ENCODE results near the gene CORIN. TPM values are rescaled to one million over a fixed set of nuclear protein-coding genes. Genes with fewer than 3 reads are reported as not detected.

CORIN gene
- total and polyA plus RNA-seq, 8 donors = 0.05 to 1.1 (median 0.23) TPM; not detected in 1

- Histone ChIP-seq H3K4me1 (peaks cover 0 to 12% (median 5%) of the 10 kb centered on the region in 3 donors), H3K36me3 (no peaks in the 10 kb centered on the region), H3K27ac (no peak overlapping the region), H3K27me3 (no peaks in the 10 kb centered on the region), H3K4me3 (no peak overlapping the region), H3K9me3 (no peaks in the 10 kb centered on the region)
- FAIRE-seq (no peak), DNase-seq (no peak), ATAC-seq (no peak)
- intact Hi-C loops (cut with DNase I) = loop anchor here in 1 of 3 donors (10.0 kb wide), 1 partner anchor 132 kb away; the partner anchor contains the start of gene CORIN
- TF ChIP-seq CTCF (IDR thresholded peaks at IDR 0.05) = no peak
- 55 to 78% methylated on average over 5 of the region's 5 CpGs for WGBS, 2 donors
Observed at GRCh38 chr4:47703008-47703407, 134.9 kb downstream of the CORIN start.

- FAIRE-seq (no peak), ATAC-seq (no peak), DNase-seq (no peak)
- Histone ChIP-seq H3K27me3 (no peaks in the 10 kb centered on the region), H3K27ac (no peak overlapping the region), H3K4me1 (peaks cover 0 to 12% (median 5%) of the 10 kb centered on the region in 3 donors), H3K36me3 (no peaks in the 10 kb centered on the region), H3K4me3 (no peak overlapping the region), H3K9me3 (no peaks in the 10 kb centered on the region)
- TF ChIP-seq CTCF (IDR thresholded peaks at IDR 0.05) = no peak
- intact Hi-C loops (cut with DNase I) = loop anchor here in 1 of 3 donors (10.0 kb wide), 1 partner anchor 134 kb away; the partner anchor contains the start of gene CORIN
Observed at GRCh38 chr4:47701286-47701685, 136.6 kb downstream of the CORIN start.

GRCh38 chr4:47698837-47699236 is 139.0 kb downstream of the CORIN start:
- ATAC-seq (no peak), DNase-seq (no peak), FAIRE-seq (no peak)
- no peak for TF ChIP-seq CTCF (IDR thresholded peaks at IDR 0.05)
- Histone ChIP-seq H3K27me3 (no peaks in the 10 kb centered on the region), H3K9me3 (no peaks in the 10 kb centered on the region), H3K27ac (no peak overlapping the region), H3K36me3 (no peaks in the 10 kb centered on the region), H3K4me3 (no peak overlapping the region), H3K4me1 (no peaks in the 10 kb centered on the region)
- intact Hi-C loops (cut with DNase I) = no loop called here
- 63 to 74% methylated on average over 3 of the region's 3 CpGs for WGBS, 2 donors

- TF ChIP-seq CTCF (IDR thresholded peaks at IDR 0.05) = no peak
- no peak for DNase-seq
- no peak for FAIRE-seq
- Histone ChIP-seq H3K27me3 (no peaks in the 10 kb centered on the region), H3K9me3 (no peaks in the 10 kb centered on the region), H3K4me3 (no peak overlapping the region), H3K36me3 (no peaks in the 10 kb centered on the region), H3K27ac (no peak overlapping the region), H3K4me1 (no peaks in the 10 kb centered on the region)
- 87 to 90% methylated on average over 6 of the region's 6 CpGs for WGBS, 2 donors
- no peak for ATAC-seq
- intact Hi-C loops (cut with DNase I) = no loop called here
Observed at GRCh38 chr4:47696823-47697222, 141.0 kb downstream of the CORIN start.

DNA sequence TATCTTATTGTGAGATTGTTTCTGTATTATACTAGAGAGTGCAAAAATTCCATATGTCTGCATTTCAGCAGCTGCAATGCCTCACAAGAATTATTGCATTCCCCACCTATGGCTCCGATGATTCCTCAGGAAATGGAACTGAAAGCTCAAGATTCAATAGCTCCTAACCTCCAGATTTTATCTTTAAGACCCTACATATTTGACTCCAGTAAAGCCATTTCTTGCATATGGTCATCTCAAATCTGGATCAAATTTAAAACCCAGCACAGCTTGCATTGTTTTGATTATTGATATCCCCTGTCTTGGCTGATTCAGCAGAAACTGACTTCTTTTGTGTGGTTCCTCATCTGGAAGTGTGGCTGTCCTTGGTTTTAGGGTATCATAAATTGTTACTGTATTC is 142.6 kb downstream of the CORIN start:
- no peak for ATAC-seq
- no peak for TF ChIP-seq CTCF (IDR thresholded peaks at IDR 0.05)
- no peak for FAIRE-seq
- Histone ChIP-seq H3K4me1 (no peaks in the 10 kb centered on the region), H3K4me3 (no peak overlapping the region), H3K36me3 (no peaks in the 10 kb centered on the region), H3K27me3 (no peaks in the 10 kb centered on the region), H3K27ac (no peak overlapping the region), H3K9me3 (no peaks in the 10 kb centered on the region)
- WGBS, 2 donors = 96% methylated on average over 1 of the region's 1 CpG
- intact Hi-C loops (cut with DNase I) = no loop called here
- DNase-seq = no peak
